HEK293 (cell line): ENCODE measurements around the gene NCAPG2.

Experiments used
- BCL11B ChIP-seq: fragments of 450-650 bp; formaldehyde crosslinking; IDR thresholded peaks from 2 replicates; pipeline ENCODE4 v1.5.1; 2016; ENCODE audit warnings: low read depth, missing biosample characterization, missing genetic modification characterization
- EGR2 ChIP-seq: fragments of 450-650 bp; formaldehyde crosslinking; IDR thresholded peaks from 2 replicates; pipeline ENCODE4 v1.5.1; 2016; ENCODE audit warnings: low read depth, missing biosample characterization, missing genetic modification characterization
- GLIS2 ChIP-seq: fragments of 450-650 bp; formaldehyde crosslinking; IDR thresholded peaks from 2 replicates; pipeline ENCODE4 v1.5.1; 2016; ENCODE audit warnings: missing biosample characterization, missing genetic modification characterization
- HOXD13 ChIP-seq: sonication (generic); formaldehyde crosslinking; IDR thresholded peaks from 2 replicates; pipeline ENCODE4 v1.8.0; 2022; ENCODE audit warnings: missing genetic modification reagents, borderline replicate concordance
- IKZF3 ChIP-seq: fragments of 450-650 bp; IDR thresholded peaks from 2 replicates; pipeline ENCODE4 v1.5.0; 2018; ENCODE audit warnings: missing biosample characterization, mild to moderate bottlenecking, missing genetic modification characterization, moderate library complexity
- MYNN ChIP-seq: fragments of 450-650 bp; formaldehyde crosslinking; IDR thresholded peaks from 2 replicates; pipeline ENCODE4 v1.5.1; 2016; ENCODE audit warnings: missing biosample characterization, missing genetic modification characterization, borderline replicate concordance
- ZFP37 ChIP-seq: fragments of 450-650 bp; formaldehyde crosslinking; IDR thresholded peaks from 2 replicates; pipeline ENCODE4 v1.5.1; 2016; ENCODE audit warnings: missing biosample characterization, missing genetic modification characterization
- ZNF211 ChIP-seq: fragments of 450-650 bp; formaldehyde crosslinking; IDR thresholded peaks from 2 replicates; pipeline ENCODE4 v1.5.1; 2016; ENCODE audit warnings: low read depth, missing biosample characterization, missing genetic modification characterization
- ZNF23 ChIP-seq: fragments of 450-650 bp; formaldehyde crosslinking; IDR thresholded peaks from 2 replicates; pipeline ENCODE4 v1.5.1; 2016; ENCODE audit warnings: missing biosample characterization, missing genetic modification characterization, borderline replicate concordance
- ZNF341 ChIP-seq: fragments of 450-650 bp; formaldehyde crosslinking; IDR thresholded peaks from 2 replicates; pipeline ENCODE4; 2016; ENCODE audit warnings: low read depth, missing biosample characterization, missing genetic modification characterization
- ZNF394 ChIP-seq: fragments of 450-650 bp; formaldehyde crosslinking; IDR thresholded peaks from 2 replicates; pipeline ENCODE4 v1.5.1; 2016; ENCODE audit warnings: missing biosample characterization, missing genetic modification characterization, mild to moderate bottlenecking, moderate library complexity, borderline replicate concordance
- ZNF548 ChIP-seq: fragments of 450-650 bp; formaldehyde crosslinking; IDR thresholded peaks from 2 replicates; pipeline ENCODE4 v1.5.1; 2016; ENCODE audit warnings: missing biosample characterization, missing genetic modification characterization
- ZNF549 ChIP-seq: fragments of 450-650 bp; IDR thresholded peaks from 2 replicates; pipeline ENCODE4 v1.5.1; 2018; ENCODE audit warnings: missing biosample characterization, missing genetic modification characterization, mild to moderate bottlenecking, inconsistent platforms, moderate library complexity
- ZNF596 ChIP-seq: fragments of 450-650 bp; IDR thresholded peaks from 2 replicates; pipeline ENCODE4 v1.5.0; 2018; ENCODE audit warnings: missing biosample characterization, mild to moderate bottlenecking, missing genetic modification characterization, moderate library complexity
- ZSCAN16 ChIP-seq: fragments of 450-650 bp; formaldehyde crosslinking; IDR thresholded peaks from 2 replicates; pipeline ENCODE4 v1.5.1; 2016; ENCODE audit warnings: missing biosample characterization, missing genetic modification characterization
- TF ChIP-seq, protein P1 (sequence below): fragments of 450-650 bp; formaldehyde crosslinking; IDR thresholded peaks from 2 replicates; pipeline ENCODE4 v1.5.1; 2016; ENCODE audit warnings: missing biosample characterization, missing genetic modification characterization, low read depth
- TF ChIP-seq, protein P2 (sequence below): fragments of 450-650 bp; formaldehyde crosslinking; IDR thresholded peaks from 2 replicates; pipeline ENCODE4 v1.5.1; 2017; ENCODE audit warnings: missing biosample characterization, missing genetic modification characterization
- TF ChIP-seq, protein P3 (sequence below): fragments of 450-650 bp; formaldehyde crosslinking; IDR thresholded peaks from 2 replicates; pipeline ENCODE4 v1.5.1; 2016; ENCODE audit warnings: missing biosample characterization, missing genetic modification characterization
- TF ChIP-seq, protein P4 (sequence below): fragments of 450-650 bp; formaldehyde crosslinking; IDR thresholded peaks from 2 replicates; pipeline ENCODE4; 2016; ENCODE audit warnings: missing biosample characterization, missing genetic modification characterization
- TF ChIP-seq, protein P5 (sequence below): fragments of 450-650 bp; formaldehyde crosslinking; IDR thresholded peaks from 2 replicates; pipeline ENCODE4 v1.5.1; 2017; ENCODE audit warnings: missing biosample characterization, mild to moderate bottlenecking, missing genetic modification characterization, moderate library complexity
- TF ChIP-seq, protein P6 (sequence below): fragments of 450-650 bp; formaldehyde crosslinking; IDR thresholded peaks from 2 replicates; pipeline ENCODE4 v1.5.1; 2017; ENCODE audit warnings: missing biosample characterization, missing genetic modification characterization
- TF ChIP-seq, protein P7 (sequence below): fragments of 450-650 bp; formaldehyde crosslinking; IDR thresholded peaks from 2 replicates; pipeline ENCODE4 v1.5.1; 2017; ENCODE audit warnings: missing biosample characterization, missing genetic modification characterization
- TF ChIP-seq, protein P8 (sequence below): fragments of 450-650 bp; formaldehyde crosslinking; IDR thresholded peaks from 2 replicates; pipeline ENCODE4 v1.5.1; 2016; ENCODE audit warnings: missing biosample characterization, missing genetic modification characterization, borderline replicate concordance

NCAPG2 gene

DNA sequence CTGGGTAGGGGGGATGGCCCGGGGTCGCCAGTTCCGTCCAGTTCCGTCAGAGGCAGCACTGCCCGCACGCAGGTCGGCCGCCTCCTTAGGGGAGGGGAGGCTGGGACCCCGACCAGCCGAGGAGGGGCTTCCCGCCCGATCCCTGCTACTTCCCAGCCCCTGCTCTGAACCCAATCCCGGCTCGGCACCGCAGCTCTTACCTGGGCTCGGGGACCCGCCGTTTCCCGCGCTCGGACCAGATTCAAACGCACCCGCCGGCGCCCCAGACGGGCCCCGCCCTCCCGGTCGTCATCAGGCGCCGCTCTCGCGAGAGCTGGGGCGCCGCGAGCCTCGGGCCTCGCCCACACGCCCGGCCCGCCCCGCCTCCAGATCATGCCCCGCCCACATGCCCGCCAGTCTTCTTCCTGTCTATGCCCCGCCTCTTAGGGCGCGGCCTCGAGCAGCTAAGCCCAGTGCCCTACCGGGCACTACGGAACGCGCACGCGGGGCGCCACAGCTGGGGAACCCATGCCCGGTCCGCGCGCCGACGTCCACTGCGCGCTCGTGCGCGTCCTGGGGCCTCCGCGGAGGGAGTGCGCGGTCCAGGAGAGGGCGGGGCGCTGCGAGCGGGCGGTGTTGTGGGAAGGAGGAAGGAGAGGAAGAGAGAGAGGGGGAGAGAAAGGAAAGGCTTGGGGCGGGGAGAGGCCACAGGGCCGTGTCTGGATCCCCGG lies at the start of gene NCAPG2 (continued):
- TF ChIP-seq, protein P1, sequence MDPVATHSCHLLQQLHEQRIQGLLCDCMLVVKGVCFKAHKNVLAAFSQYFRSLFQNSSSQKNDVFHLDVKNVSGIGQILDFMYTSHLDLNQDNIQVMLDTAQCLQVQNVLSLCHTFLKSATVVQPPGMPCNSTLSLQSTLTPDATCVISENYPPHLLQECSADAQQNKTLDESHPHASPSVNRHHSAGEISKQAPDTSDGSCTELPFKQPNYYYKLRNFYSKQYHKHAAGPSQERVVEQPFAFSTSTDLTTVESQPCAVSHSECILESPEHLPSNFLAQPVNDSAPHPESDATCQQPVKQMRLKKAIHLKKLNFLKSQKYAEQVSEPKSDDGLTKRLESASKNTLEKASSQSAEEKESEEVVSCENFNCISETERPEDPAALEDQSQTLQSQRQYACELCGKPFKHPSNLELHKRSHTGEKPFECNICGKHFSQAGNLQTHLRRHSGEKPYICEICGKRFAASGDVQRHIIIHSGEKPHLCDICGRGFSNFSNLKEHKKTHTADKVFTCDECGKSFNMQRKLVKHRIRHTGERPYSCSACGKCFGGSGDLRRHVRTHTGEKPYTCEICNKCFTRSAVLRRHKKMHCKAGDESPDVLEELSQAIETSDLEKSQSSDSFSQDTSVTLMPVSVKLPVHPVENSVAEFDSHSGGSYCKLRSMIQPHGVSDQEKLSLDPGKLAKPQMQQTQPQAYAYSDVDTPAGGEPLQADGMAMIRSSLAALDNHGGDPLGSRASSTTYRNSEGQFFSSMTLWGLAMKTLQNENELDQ (tag by site-specific recombination), result no peak
- no peak for TF ChIP-seq BCL11B (tag by site-specific recombination)
- TF ChIP-seq, protein P2, sequence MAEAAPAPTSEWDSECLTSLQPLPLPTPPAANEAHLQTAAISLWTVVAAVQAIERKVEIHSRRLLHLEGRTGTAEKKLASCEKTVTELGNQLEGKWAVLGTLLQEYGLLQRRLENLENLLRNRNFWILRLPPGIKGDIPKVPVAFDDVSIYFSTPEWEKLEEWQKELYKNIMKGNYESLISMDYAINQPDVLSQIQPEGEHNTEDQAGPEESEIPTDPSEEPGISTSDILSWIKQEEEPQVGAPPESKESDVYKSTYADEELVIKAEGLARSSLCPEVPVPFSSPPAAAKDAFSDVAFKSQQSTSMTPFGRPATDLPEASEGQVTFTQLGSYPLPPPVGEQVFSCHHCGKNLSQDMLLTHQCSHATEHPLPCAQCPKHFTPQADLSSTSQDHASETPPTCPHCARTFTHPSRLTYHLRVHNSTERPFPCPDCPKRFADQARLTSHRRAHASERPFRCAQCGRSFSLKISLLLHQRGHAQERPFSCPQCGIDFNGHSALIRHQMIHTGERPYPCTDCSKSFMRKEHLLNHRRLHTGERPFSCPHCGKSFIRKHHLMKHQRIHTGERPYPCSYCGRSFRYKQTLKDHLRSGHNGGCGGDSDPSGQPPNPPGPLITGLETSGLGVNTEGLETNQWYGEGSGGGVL (tag by site-specific recombination), result peak; percentile 87
- no peak; the same call in 1 of the 2 replicates for TF ChIP-seq ZNF549
- TF ChIP-seq ZNF548 (tag by site-specific recombination), result no peak
- TF ChIP-seq ZFP37 (tag by site-specific recombination), result no peak
- TF ChIP-seq ZNF341, result no peak; the same call in 1 of the 2 replicates
- no peak for TF ChIP-seq ZNF596 (tag by site-specific recombination)
- TF ChIP-seq, protein P3, sequence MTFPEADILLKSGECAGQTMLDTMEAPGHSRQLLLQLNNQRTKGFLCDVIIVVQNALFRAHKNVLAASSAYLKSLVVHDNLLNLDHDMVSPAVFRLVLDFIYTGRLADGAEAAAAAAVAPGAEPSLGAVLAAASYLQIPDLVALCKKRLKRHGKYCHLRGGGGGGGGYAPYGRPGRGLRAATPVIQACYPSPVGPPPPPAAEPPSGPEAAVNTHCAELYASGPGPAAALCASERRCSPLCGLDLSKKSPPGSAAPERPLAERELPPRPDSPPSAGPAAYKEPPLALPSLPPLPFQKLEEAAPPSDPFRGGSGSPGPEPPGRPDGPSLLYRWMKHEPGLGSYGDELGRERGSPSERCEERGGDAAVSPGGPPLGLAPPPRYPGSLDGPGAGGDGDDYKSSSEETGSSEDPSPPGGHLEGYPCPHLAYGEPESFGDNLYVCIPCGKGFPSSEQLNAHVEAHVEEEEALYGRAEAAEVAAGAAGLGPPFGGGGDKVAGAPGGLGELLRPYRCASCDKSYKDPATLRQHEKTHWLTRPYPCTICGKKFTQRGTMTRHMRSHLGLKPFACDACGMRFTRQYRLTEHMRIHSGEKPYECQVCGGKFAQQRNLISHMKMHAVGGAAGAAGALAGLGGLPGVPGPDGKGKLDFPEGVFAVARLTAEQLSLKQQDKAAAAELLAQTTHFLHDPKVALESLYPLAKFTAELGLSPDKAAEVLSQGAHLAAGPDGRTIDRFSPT, result peak; percentile 99
- TF ChIP-seq, protein P4, sequence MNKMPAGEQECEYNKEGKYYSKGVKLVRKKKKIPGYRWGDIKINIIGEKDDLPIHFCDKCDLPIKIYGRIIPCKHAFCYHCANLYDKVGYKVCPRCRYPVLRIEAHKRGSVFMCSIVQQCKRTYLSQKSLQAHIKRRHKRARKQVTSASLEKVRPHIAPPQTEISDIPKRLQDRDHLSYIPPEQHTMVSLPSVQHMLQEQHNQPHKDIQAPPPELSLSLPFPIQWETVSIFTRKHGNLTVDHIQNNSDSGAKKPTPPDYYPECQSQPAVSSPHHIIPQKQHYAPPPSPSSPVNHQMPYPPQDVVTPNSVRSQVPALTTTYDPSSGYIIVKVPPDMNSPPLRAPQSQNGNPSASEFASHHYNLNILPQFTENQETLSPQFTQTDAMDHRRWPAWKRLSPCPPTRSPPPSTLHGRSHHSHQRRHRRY (tag by site-specific recombination), result no peak
- TF ChIP-seq, protein P5, sequence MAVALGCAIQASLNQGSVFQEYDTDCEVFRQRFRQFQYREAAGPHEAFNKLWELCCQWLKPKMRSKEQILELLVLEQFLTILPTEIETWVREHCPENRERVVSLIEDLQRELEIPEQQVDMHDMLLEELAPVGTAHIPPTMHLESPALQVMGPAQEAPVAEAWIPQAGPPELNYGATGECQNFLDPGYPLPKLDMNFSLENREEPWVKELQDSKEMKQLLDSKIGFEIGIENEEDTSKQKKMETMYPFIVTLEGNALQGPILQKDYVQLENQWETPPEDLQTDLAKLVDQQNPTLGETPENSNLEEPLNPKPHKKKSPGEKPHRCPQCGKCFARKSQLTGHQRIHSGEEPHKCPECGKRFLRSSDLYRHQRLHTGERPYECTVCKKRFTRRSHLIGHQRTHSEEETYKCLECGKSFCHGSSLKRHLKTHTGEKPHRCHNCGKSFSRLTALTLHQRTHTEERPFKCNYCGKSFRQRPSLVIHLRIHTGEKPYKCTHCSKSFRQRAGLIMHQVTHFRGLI, result peak; percentile 78; the same call in 1 of the 2 replicates
- TF ChIP-seq ZNF23 (tag by site-specific recombination), result no peak
- TF ChIP-seq GLIS2 (tag by site-specific recombination), result no peak
- TF ChIP-seq, protein P6, sequence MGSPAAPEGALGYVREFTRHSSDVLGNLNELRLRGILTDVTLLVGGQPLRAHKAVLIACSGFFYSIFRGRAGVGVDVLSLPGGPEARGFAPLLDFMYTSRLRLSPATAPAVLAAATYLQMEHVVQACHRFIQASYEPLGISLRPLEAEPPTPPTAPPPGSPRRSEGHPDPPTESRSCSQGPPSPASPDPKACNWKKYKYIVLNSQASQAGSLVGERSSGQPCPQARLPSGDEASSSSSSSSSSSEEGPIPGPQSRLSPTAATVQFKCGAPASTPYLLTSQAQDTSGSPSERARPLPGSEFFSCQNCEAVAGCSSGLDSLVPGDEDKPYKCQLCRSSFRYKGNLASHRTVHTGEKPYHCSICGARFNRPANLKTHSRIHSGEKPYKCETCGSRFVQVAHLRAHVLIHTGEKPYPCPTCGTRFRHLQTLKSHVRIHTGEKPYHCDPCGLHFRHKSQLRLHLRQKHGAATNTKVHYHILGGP (tag by site-specific recombination), result no peak
- TF ChIP-seq IKZF3 (tag by site-specific recombination), result no peak
- no peak for TF ChIP-seq ZNF394
- TF ChIP-seq, protein P7, sequence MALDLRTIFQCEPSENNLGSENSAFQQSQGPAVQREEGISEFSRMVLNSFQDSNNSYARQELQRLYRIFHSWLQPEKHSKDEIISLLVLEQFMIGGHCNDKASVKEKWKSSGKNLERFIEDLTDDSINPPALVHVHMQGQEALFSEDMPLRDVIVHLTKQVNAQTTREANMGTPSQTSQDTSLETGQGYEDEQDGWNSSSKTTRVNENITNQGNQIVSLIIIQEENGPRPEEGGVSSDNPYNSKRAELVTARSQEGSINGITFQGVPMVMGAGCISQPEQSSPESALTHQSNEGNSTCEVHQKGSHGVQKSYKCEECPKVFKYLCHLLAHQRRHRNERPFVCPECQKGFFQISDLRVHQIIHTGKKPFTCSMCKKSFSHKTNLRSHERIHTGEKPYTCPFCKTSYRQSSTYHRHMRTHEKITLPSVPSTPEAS, result no peak
- no peak for TF ChIP-seq HOXD13 (CRISPR knock-in tag)
- TF ChIP-seq, protein P8, sequence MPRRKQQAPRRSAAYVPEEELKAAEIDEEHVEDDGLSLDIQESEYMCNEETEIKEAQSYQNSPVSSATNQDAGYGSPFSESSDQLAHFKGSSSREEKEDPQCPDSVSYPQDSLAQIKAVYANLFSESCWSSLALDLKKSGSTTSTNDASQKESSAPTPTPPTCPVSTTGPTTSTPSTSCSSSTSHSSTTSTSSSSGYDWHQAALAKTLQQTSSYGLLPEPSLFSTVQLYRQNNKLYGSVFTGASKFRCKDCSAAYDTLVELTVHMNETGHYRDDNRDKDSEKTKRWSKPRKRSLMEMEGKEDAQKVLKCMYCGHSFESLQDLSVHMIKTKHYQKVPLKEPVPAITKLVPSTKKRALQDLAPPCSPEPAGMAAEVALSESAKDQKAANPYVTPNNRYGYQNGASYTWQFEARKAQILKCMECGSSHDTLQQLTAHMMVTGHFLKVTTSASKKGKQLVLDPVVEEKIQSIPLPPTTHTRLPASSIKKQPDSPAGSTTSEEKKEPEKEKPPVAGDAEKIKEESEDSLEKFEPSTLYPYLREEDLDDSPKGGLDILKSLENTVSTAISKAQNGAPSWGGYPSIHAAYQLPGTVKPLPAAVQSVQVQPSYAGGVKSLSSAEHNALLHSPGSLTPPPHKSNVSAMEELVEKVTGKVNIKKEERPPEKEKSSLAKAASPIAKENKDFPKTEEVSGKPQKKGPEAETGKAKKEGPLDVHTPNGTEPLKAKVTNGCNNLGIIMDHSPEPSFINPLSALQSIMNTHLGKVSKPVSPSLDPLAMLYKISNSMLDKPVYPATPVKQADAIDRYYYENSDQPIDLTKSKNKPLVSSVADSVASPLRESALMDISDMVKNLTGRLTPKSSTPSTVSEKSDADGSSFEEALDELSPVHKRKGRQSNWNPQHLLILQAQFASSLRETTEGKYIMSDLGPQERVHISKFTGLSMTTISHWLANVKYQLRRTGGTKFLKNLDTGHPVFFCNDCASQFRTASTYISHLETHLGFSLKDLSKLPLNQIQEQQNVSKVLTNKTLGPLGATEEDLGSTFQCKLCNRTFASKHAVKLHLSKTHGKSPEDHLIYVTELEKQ (tag by site-specific recombination), result no peak; the same call in 1 of the 2 replicates
- no peak for TF ChIP-seq ZSCAN16
- TF ChIP-seq ZNF211 (tag by site-specific recombination), result no peak
- peak; percentile 78 for TF ChIP-seq EGR2 (tag by site-specific recombination)
- no peak for TF ChIP-seq MYNN
